ENCODE results near the gene DNMT3A.
A peak's percentile ranks its signal among the peaks of the same experiment; 100 is the strongest.

Gene DNMT3A

GRCh38 chr2:25347205-25347815 lies 5.6 kb upstream of the DNMT3A start:
- DNase-seq (ENCODE audit: low read depth, low spot score), result no peak

DNA sequence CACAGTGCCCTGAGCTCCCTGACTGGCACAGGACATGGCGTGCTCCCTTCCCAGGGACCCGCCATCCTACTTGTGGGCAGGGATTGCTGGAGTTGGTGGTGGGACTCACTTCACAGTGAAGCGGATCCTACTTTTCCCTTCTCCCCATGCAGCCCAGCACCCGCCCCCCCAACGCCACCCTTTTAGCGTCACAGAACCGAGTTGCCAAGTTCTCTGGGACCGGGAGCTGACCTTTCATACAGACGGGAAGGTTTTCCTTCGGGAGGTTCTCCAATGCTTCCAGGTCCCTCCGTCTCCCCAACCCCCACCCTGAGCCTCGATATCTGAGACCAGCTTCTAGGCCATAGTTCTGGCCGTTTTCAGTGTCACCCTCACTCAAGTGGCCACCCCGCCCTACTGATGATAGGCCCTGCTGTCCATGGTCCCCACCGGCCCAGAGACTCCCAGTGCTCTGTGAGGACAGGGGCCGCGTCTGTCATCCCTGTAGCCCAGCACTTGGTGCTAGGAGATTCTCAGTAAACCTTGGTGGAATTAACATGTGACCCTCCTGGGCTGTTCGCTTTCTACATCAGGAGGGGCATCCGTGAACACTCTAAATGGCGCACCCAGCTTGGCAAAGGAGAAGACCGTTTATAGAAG lies 1.6 kb upstream of the DNMT3A start:
- DNase-seq (ENCODE audit: low read depth, low spot score), result no peak

DNA sequence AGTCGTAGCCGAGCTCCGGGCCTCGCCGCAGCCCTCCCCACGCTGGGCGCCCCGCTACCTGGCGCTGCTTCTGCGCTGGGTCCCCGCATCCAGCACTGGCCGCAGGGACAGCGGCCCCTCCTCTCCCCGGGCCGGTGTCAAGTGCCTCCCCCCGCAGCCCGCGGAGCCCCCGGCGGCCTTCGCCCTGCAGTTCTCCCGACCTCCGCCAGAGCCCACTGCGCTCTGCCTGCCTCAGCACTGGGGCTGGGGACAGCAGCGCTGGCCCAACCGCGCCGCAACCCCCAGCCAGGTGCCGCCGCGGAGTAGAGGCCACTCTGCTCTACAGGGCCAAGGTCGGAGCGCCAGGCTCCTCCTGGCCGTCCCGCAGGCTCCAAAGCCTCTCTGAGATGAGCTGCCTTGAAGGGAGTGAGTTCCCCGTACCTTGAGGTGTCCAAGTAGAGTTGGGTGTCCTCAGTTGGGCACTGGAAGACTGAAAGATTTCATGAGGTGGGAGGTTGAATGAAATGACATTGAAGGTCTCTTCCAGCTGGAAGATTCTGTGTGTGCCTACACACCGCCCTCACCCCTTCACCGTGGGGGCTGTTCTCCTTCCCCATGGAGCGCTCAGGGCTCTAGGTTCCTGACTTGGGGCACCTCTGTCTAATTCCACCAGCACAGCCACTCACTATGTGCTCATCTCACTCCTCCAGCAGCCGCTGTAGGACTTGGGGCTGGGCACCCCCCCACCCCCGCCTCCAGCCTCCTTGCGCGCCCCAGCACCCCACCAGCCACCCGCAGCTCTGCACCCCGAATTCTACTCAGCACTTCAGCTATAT lies 854 bp upstream of the DNMT3A start:
- DNase-seq (ENCODE audit: low read depth, low spot score), result peak; percentile 64

GRCh38 chr2:25341011-25341727 lies 556 bp downstream of the DNMT3A start:
- DNase-seq (ENCODE audit: low read depth, low spot score), result no peak

DNA sequence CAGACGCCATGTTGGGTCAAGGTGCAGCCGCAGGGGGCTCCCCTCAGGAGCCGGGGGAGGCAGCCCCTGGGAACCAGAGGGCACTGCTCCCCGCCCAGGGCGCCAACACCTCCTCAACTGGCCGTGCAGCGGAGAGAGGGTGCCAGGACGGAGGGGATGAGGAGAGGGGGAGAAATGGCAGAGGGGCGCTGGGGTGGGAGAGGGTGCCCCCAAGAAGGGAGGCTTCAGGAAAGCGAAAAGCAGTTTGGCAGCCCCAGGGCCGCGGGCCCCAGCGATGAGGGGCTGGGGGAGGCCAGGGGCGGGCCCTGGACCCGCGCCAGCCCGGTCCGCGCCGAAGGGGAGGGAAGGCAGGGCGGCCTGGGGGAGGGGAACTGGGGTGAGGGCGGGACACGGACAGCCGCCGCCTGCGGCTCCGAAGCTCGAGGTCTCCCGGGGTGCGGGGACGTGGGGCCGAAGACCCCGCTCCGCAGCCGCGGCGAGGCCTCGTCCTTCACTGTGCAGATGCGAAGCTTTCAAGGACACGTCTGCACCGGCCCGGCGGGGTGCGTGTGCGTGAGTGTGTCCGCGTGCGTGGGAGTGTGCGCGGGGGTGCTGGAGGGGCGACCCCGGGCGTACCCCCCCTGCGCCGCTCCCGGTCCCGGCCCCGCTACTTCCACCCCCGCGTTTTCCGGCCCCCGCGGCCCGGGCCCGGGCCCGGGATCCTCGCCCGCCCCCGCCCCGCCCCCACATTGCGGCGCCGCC lies 1.4 kb downstream of the DNMT3A start:
- DNase-seq (ENCODE audit: low read depth, low spot score), result no peak

GRCh38 chr2:25339791-25340180 lies 1.9 kb downstream of the DNMT3A start:
- DNase-seq (ENCODE audit: low read depth, low spot score), result no peak

GRCh38 chr2:25339211-25339674 lies 2.5 kb downstream of the DNMT3A start:
- no peak for DNase-seq (ENCODE audit: low read depth, low spot score)

DNA sequence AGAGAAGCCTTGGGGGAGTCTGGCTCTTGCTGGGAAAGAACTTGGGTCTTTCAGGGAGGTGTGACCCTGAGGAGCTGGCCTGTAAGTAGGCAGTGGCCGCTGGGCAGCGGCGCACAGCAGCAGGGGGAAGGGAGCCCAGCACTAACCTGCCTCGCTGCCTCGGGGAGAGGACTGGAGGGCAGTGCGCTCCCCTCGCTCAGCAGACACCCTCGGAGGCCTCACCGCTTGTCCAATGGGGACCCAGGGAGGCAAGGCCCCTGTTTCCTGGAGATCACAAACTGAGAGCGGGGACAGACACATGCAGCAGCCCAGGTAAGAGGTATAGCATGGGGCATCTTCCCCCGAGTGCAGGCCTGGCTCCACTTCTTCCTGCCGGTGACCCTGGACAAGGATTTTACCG lies 3.3 kb downstream of the DNMT3A start:
- DNase-seq (ENCODE audit: low read depth, low spot score), result no peak

DNA sequence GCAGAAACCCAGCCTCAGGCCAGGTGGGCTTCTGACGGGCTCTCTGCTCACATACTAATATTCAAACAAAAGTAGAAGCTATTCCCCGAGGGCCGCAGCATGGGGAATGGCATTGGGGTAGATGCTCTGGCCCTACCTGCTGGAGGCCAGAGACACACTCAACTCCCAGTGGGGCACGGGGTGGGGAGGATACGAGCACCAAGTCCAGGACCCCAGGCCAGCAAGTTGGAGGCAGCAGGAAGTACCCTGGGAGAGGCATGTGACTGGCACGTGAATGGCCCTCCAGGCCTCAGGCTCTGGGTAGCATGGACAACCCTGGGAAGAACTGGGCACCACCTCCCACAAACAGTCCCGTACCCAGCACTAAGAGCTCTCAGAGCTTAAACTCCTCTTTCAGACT lies 3.8 kb downstream of the DNMT3A start:
- DNase-seq (ENCODE audit: low read depth, low spot score), result no peak

DNA sequence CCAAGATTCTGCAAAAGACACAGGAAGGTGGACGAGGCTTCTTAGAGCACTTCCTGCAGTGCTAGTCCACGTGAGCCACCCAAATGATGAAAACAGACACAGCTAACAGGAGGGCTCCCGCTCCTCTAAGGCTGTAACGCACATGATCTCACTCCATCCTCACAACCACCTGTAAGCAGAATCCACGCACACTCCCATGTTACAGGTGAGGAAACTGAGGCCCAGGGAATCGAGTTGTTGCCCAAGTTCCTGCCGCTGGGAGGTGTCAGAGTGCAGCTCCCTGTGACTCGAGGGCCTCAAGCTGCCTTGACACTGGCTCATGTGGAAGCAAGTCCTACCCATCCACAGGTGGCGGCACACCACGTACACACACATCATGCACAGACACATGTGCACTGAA lies 4.4 kb downstream of the DNMT3A start:
- no peak for DNase-seq (ENCODE audit: low read depth, low spot score)

DNA sequence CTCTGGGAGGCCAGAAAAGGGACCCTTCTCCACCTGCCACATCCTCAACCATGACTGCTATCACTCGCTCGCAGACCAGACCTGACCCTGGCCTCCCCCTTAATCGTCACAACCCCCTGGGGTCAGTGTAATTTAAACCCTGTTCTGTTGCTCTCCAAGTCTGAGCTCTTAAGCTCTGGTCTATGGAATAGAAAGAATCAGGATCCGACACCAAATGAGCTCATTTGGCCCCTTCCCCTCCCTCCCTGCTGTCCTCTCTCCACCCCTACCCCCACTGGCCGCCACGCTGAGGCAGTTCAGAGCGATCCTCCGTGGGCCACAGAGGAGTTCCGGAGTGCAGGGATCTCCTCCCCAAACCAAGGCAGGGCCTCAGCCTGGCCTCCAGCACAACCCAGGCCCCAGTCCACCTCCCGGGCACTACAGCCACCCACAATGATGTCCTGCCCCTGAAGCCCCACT lies 5.3 kb downstream of the DNMT3A start:
- DNase-seq (ENCODE audit: low read depth, low spot score), result no peak

- DNase-seq (ENCODE audit: low read depth, low spot score), result no peak
These were observed 5.8 kb downstream of the DNMT3A start for GRCh38 chr2:25335971-25336370.

GRCh38 chr2:25335204-25335603 lies 6.5 kb downstream of the DNMT3A start:
- DNase-seq (ENCODE audit: low read depth, low spot score), result no peak

- DNase-seq (ENCODE audit: low read depth, low spot score), result no peak
These were observed 7.2 kb downstream of the DNMT3A start for GRCh38 chr2:25334482-25334881.

GRCh38 chr2:25333981-25334380 lies 7.7 kb downstream of the DNMT3A start:
- no peak for DNase-seq (ENCODE audit: low read depth, low spot score)

GRCh38 chr2:25332571-25332970 lies 9.2 kb downstream of the DNMT3A start:
- no peak for DNase-seq (ENCODE audit: low read depth, low spot score)

GRCh38 chr2:25331686-25332365 lies 9.9 kb downstream of the DNMT3A start:
- no peak for DNase-seq (ENCODE audit: low read depth, low spot score)

GRCh38 chr2:25330937-25331336 lies 10.8 kb downstream of the DNMT3A start:
- no peak for DNase-seq (ENCODE audit: low read depth, low spot score)

DNA sequence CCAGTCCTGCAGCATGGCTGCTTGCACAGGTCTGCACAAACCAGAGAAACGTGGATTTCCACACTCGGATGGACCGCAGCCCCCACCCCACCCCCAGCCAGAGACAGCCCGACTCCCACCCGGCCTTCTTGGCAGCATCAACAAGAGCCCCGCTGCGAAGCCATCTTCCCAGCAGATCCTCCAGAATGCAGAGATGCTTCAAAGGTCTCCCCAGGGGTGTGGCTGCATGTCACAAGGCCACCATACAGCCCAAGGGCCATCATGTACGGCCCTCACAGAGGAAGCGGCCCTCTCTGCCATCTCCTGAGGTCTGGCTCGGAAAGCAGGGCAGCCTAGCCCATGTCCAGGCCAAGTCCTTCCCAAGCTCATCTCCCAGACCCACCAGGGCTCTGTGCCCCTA lies 11.5 kb downstream of the DNMT3A start:
- no peak for DNase-seq (ENCODE audit: low read depth, low spot score)

- no peak for DNase-seq (ENCODE audit: low read depth, low spot score)
These were observed 13.3 kb downstream of the DNMT3A start for GRCh38 chr2:25328152-25329085.
